ACHN (cell line): Measurements from ENCODE around the gene CHFR.
"Not testable (repeated sequence)": the region's sequence is repeated elsewhere in the genome, so short reads cannot be mapped to it uniquely, and the experiment has no call there.

ENCODE experiments used
- DNase-seq: peaks from one replicate; pipeline ENCODE4 v3.0.0-alpha.2; 2015
- in situ Hi-C: cut with HindIII; loops from 2 replicates; pipeline ENCODE4 v1.10.0; 2017; ENCODE audit warnings: low sequenced_read_pairs, low pct_ligation_motif_present, low pct_unique_long_range_greater_than_20kb

CHFR gene

GRCh38 chr12:132886529-132887477, 602 bp downstream of the CHFR start:
- in situ Hi-C loops, result no loop called here
- DNase-seq, result peak; percentile 25

- no peak for DNase-seq
- in situ Hi-C loops, result no loop called here
Measured at GRCh38 chr12:132881818-132882217, 5.6 kb downstream of the CHFR start.

- in situ Hi-C loops, DNase-seq: not testable (repeated sequence)
Measured at GRCh38 chr12:132874620-132875019, 12.8 kb downstream of the CHFR start.

- no peak for DNase-seq
- in situ Hi-C loops, result no loop called here
Measured at GRCh38 chr12:132874175-132874574, 13.2 kb downstream of the CHFR start.

GRCh38 chr12:132873724-132874123, 13.7 kb downstream of the CHFR start:
- in situ Hi-C loops, result no loop called here
- no peak for DNase-seq

GRCh38 chr12:132872975-132873421, 14.4 kb downstream of the CHFR start:
- DNase-seq, result no peak
- in situ Hi-C loops, result no loop called here

GRCh38 chr12:132872073-132872855, 15.1 kb downstream of the CHFR start:
- no peak for DNase-seq
- in situ Hi-C loops, result no loop called here

GRCh38 chr12:132869551-132869950, 17.9 kb downstream of the CHFR start:
- in situ Hi-C loops, result no loop called here
- DNase-seq, result no peak

- in situ Hi-C loops, result no loop called here
- DNase-seq, result no peak
Measured at GRCh38 chr12:132866251-132866828, 21.1 kb downstream of the CHFR start.

GRCh38 chr12:132861558-132861957, 25.8 kb downstream of the CHFR start:
- no peak for DNase-seq
- in situ Hi-C loops, result no loop called here

- no peak for DNase-seq
- in situ Hi-C loops, result no loop called here
Measured at GRCh38 chr12:132858718-132859266, 28.6 kb downstream of the CHFR start.

GRCh38 chr12:132857019-132857418, 30.4 kb downstream of the CHFR start:
- DNase-seq, in situ Hi-C loops: not testable (repeated sequence)

GRCh38 chr12:132856581-132856980, 30.8 kb downstream of the CHFR start:
- in situ Hi-C loops, result no loop called here
- no peak for DNase-seq

GRCh38 chr12:132855211-132855610, 32.2 kb downstream of the CHFR start:
- in situ Hi-C loops, DNase-seq: not testable (repeated sequence)

- in situ Hi-C loops, result no loop called here
- DNase-seq, result no peak
Measured at GRCh38 chr12:132853285-132854092, 33.9 kb downstream of the CHFR start.

- in situ Hi-C loops, result no loop called here
- DNase-seq, result no peak
Measured at GRCh38 chr12:132852496-132852895, 34.9 kb downstream of the CHFR start.

GRCh38 chr12:132851465-132851864, 35.9 kb downstream of the CHFR start:
- no peak for DNase-seq
- in situ Hi-C loops, result no loop called here

GRCh38 chr12:132850291-132850690, 37.1 kb downstream of the CHFR start:
- in situ Hi-C loops, result no loop called here
- DNase-seq, result no peak
